Prostate gland (tissue), 2 donors: ENCODE results near the gene FOS.
"Not testable (repeated sequence)": the region's sequence is repeated elsewhere in the genome, so short reads cannot be mapped to it uniquely, and the experiment has no call there.

Experiments
- POLR2A ChIP-seq: fragments of 450-650 bp; IDR thresholded peaks from one replicate; pipeline ENCODE4 v1.6.1; 2016; ENCODE audit warnings: antibody characterized with exemption, mild to moderate bottlenecking
- POLR2AphosphoS5 ChIP-seq: sonication (generic); formaldehyde crosslinking; IDR thresholded peaks from one replicate; pipeline ENCODE4 v1.6.1; 2017; ENCODE audit warnings: antibody characterized with exemption
- TF ChIP-seq, protein P1 (sequence below), 4 experiments: fragments of 200-600 bp in 2 of 4; fragments of 450-650 bp in 2 of 4; sonication (generic) in 2 of 4; IDR thresholded peaks; 1 replicate in 3 of 4; 2 replicates in 1 of 4; pipeline ENCODE4 v1.5.1; 2016 to 2019; ENCODE audit warnings: antibody characterized with exemption in 4 of 4, mild to moderate bottlenecking in 2 of 4, moderate library complexity in 2 of 4

DNA sequence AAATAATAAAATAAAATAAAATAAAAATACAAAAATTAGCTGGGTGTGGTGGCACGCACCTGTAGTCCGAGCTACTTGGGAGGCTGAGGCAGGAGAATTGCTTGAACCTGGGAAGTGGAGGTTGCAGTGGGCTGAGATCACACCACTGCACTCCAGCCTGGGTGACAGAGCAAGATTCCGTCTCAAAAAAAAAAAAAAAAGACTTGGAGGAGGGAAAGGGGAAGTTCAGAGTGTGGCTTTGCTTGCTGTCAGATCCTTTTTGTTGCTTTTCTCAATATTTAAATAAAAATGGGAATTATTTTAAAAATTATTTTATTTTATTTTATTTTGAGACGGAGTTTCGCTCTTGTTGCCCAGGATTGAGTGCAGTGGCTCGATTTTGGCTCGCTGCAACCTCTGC is 43.4 kb upstream of the FOS start:
- TF ChIP-seq POLR2A, POLR2AphosphoS5: not testable (repeated sequence)
- TF ChIP-seq, protein P1, sequence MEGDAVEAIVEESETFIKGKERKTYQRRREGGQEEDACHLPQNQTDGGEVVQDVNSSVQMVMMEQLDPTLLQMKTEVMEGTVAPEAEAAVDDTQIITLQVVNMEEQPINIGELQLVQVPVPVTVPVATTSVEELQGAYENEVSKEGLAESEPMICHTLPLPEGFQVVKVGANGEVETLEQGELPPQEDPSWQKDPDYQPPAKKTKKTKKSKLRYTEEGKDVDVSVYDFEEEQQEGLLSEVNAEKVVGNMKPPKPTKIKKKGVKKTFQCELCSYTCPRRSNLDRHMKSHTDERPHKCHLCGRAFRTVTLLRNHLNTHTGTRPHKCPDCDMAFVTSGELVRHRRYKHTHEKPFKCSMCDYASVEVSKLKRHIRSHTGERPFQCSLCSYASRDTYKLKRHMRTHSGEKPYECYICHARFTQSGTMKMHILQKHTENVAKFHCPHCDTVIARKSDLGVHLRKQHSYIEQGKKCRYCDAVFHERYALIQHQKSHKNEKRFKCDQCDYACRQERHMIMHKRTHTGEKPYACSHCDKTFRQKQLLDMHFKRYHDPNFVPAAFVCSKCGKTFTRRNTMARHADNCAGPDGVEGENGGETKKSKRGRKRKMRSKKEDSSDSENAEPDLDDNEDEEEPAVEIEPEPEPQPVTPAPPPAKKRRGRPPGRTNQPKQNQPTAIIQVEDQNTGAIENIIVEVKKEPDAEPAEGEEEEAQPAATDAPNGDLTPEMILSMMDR (IDR thresholded peaks at IDR 0.05) = not testable (repeated sequence)
